ENCODE data around the gene PTPRCAP.

Gene PTPRCAP

GRCh38 chr11:67393437-67393836, 44.0 kb downstream of the PTPRCAP start:
- Histone ChIP-seq H3K27ac (replicated peaks) (no peak overlapping the region), H3K27me3 (ENCODE audit: insufficient read depth, poor library complexity, severe bottlenecking) (no peaks in the 10 kb centered on the region), H3K4me3 (replicated peaks; ENCODE audit: insufficient read depth, low read length) (no peak overlapping the region)
- no peak for TF ChIP-seq POLR2AphosphoS5 (IDR thresholded peaks at IDR 0.05; ENCODE audit: low read depth)
- TF ChIP-seq CTCF (IDR thresholded peaks at IDR 0.05; ENCODE audit: insufficient read depth, low read length): no peak
- TF ChIP-seq GABPA (IDR thresholded peaks at IDR 0.05; ENCODE audit: low read depth): no peak
- no peak for TF ChIP-seq SPI1 (IDR thresholded peaks at IDR 0.05; ENCODE audit: borderline replicate concordance, low read depth)
- no peak for TF ChIP-seq REST (IDR thresholded peaks at IDR 0.05; ENCODE audit: insufficient replicate concordance, low read depth)
- DNase-seq (ENCODE audit: low read depth in 1 of 2, low spot score in 1 of 2): no peak

GRCh38 chr11:67392183-67392715, 45.2 kb downstream of the PTPRCAP start:
- no peaks in the 10 kb centered on the region for H3K27me3 ChIP-seq (ENCODE audit: insufficient read depth, poor library complexity, severe bottlenecking)
- peak overlapping the region; percentile 74 for H3K4me3 ChIP-seq (replicated peaks; ENCODE audit: insufficient read depth, low read length)
- peak overlapping the region; percentile 87 for H3K27ac ChIP-seq (replicated peaks)
- no peak for TF ChIP-seq GABPA (IDR thresholded peaks at IDR 0.05; ENCODE audit: low read depth)
- no peak for TF ChIP-seq POLR2AphosphoS5 (IDR thresholded peaks at IDR 0.05; ENCODE audit: low read depth)
- TF ChIP-seq CTCF (IDR thresholded peaks at IDR 0.05; ENCODE audit: insufficient read depth, low read length): no peak
- no peak for TF ChIP-seq REST (IDR thresholded peaks at IDR 0.05; ENCODE audit: insufficient replicate concordance, low read depth)
- no peak for TF ChIP-seq SPI1 (IDR thresholded peaks at IDR 0.05; ENCODE audit: borderline replicate concordance, low read depth)
- DNase-seq (ENCODE audit: low read depth in 1 of 2, low spot score in 1 of 2): no peak

GRCh38 chr11:67391304-67392182, 45.9 kb downstream of the PTPRCAP start, which contains the start of gene RAD9A:
RAD9A (plus strand) TSS chr11:67391986; CDS start chr11:67392045, 59 bp downstream.
- TF ChIP-seq POLR2AphosphoS5 (IDR thresholded peaks at IDR 0.05; ENCODE audit: low read depth) (peak; percentile 69), GABPA (IDR thresholded peaks at IDR 0.05; ENCODE audit: low read depth) (no peak)
- Histone ChIP-seq H3K4me3 (replicated peaks; ENCODE audit: insufficient read depth, low read length) (peak within 1 kb of the TSS; percentile 74), H3K27me3 (ENCODE audit: insufficient read depth, poor library complexity, severe bottlenecking) (no peaks in the 10 kb centered on the region), H3K27ac (replicated peaks) (peak within 1 kb of the TSS; percentile 87)
- DNase-seq (ENCODE audit: low read depth in 1 of 2, low spot score in 1 of 2): peak; percentile 95 to 97

- TF ChIP-seq GABPA (IDR thresholded peaks at IDR 0.05; ENCODE audit: low read depth) (no peak), SPI1 (IDR thresholded peaks at IDR 0.05; ENCODE audit: borderline replicate concordance, low read depth) (no peak), REST (IDR thresholded peaks at IDR 0.05; ENCODE audit: insufficient replicate concordance, low read depth) (no peak), POLR2AphosphoS5 (IDR thresholded peaks at IDR 0.05; ENCODE audit: low read depth) (no peak), CTCF (IDR thresholded peaks at IDR 0.05; ENCODE audit: insufficient read depth, low read length) (no peak)
- peak overlapping the region; percentile 74 for H3K4me3 ChIP-seq (replicated peaks; ENCODE audit: insufficient read depth, low read length)
- DNase-seq (ENCODE audit: low read depth in 1 of 2, low spot score in 1 of 2): no peak
- H3K27ac ChIP-seq (replicated peaks): peak overlapping the region; percentile 87
- no peaks in the 10 kb centered on the region for H3K27me3 ChIP-seq (ENCODE audit: insufficient read depth, poor library complexity, severe bottlenecking)
Observed at GRCh38 chr11:67390947-67391303, 46.6 kb downstream of the PTPRCAP start.

All from HL-60 (cell line).